Measurements from ENCODE around the gene PIGU. TPM values are rescaled to one million over a fixed set of nuclear protein-coding genes. Genes with fewer than 3 reads are reported as not detected.

Gene PIGU
- total RNA-seq, 1 experiment from 2014 or later, result 25.1 TPM

DNA sequence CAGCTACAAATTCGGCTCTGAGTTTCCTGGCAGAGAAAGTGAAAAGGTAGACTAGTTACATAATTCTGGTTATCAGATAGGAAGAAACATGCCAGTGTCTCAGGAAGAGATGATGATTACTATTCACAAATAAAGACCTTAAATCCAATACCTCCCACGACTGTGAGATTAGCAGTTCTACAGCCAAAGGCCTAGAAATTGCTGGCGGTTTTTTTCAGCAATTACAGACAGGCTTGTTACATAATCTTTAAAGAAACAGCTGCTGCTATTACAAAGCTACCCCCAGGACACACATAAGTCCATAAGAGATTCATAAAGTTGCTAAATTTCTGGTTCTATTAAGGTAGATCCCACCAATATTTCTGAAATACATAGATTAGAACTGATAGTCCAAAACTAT lies 40.2 kb downstream of the PIGU start:
- no peak overlapping the region for H3K4me2 ChIP-seq (ENCODE audit: low read length)
- no peak overlapping the region for H2AFZ ChIP-seq (ENCODE audit: low read depth, low read length, poor library complexity, severe bottlenecking)
- H3K36me3 ChIP-seq (ENCODE audit: control insufficient read depth in 1 of 2, insufficient read depth in 2 of 2, low read length in 2 of 2), result peaks cover 0 to 5% of the 10 kb centered on the region in 2 experiments; a peak in 2 of 4 replicates
- H4K20me1 ChIP-seq (ENCODE audit: insufficient read depth), result no peaks in the 10 kb centered on the region
- H3K27ac ChIP-seq (ENCODE audit: low read depth, low read length), result no peak overlapping the region
- POLR2A ChIA-PET, result no interaction called here
- no peaks in the 10 kb centered on the region for H3K27me3 ChIP-seq (ENCODE audit: insufficient read depth, low read length)
- H3K4me1 ChIP-seq (ENCODE audit: control insufficient read depth in 1 of 2, insufficient read depth in 2 of 2, low read length in 2 of 2), result no peaks in the 10 kb centered on the region
- BruUV-seq (replicated peaks), result no TSS peak
- TF ChIP-seq POLR2AphosphoS5 (IDR thresholded peaks at IDR 0.05; ENCODE audit: low read depth, low read length) (no peak), CBX3 (IDR thresholded peaks at IDR 0.05; ENCODE audit: low read depth) (no peak), EGR1 (IDR thresholded peaks at IDR 0.05; ENCODE audit: low read depth) (no peak), ZNF274 (IDR thresholded peaks at IDR 0.05; ENCODE audit: low read depth, low read length) (no peak), SP1 (IDR thresholded peaks at IDR 0.05; ENCODE audit: low read depth) (no peak), ZFX (IDR thresholded peaks at IDR 0.05) (no peak), EZH2phosphoT487 (IDR thresholded peaks at IDR 0.05; ENCODE audit: borderline replicate concordance) (no peak), RAD21 (IDR thresholded peaks at IDR 0.05; ENCODE audit: low read depth) (no peak), POLR2A (IDR thresholded peaks at IDR 0.05; ENCODE audit: borderline replicate concordance, extremely low read depth, insufficient read depth, insufficient read length) (no peak), CEBPB (IDR thresholded peaks at IDR 0.05; ENCODE audit: low read depth) (no peak), JUND (IDR thresholded peaks at IDR 0.05) (no peak), YY1 (IDR thresholded peaks at IDR 0.05; ENCODE audit: extremely low read depth, insufficient replicate concordance, low read depth, low read length) (no peak), SIN3A (IDR thresholded peaks at IDR 0.05; ENCODE audit: low read depth) (no peak), SRF (IDR thresholded peaks at IDR 0.05; ENCODE audit: low read depth) (no peak), TCF7L2 (IDR thresholded peaks at IDR 0.05; ENCODE audit: borderline replicate concordance, extremely low read depth, insufficient read depth, insufficient read length) (no peak)
- TF ChIP-seq, protein P1, sequence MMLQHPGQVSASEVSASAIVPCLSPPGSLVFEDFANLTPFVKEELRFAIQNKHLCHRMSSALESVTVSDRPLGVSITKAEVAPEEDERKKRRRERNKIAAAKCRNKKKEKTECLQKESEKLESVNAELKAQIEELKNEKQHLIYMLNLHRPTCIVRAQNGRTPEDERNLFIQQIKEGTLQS (IDR thresholded peaks at IDR 0.05), result no peak
- TF ChIP-seq, protein P2, sequence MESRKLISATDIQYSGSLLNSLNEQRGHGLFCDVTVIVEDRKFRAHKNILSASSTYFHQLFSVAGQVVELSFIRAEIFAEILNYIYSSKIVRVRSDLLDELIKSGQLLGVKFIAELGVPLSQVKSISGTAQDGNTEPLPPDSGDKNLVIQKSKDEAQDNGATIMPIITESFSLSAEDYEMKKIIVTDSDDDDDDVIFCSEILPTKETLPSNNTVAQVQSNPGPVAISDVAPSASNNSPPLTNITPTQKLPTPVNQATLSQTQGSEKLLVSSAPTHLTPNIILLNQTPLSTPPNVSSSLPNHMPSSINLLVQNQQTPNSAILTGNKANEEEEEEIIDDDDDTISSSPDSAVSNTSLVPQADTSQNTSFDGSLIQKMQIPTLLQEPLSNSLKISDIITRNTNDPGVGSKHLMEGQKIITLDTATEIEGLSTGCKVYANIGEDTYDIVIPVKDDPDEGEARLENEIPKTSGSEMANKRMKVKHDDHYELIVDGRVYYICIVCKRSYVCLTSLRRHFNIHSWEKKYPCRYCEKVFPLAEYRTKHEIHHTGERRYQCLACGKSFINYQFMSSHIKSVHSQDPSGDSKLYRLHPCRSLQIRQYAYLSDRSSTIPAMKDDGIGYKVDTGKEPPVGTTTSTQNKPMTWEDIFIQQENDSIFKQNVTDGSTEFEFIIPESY (IDR thresholded peaks at IDR 0.05; ENCODE audit: extremely low read depth, insufficient replicate concordance, low read length), result no peak
- TF ChIP-seq, protein P3, sequence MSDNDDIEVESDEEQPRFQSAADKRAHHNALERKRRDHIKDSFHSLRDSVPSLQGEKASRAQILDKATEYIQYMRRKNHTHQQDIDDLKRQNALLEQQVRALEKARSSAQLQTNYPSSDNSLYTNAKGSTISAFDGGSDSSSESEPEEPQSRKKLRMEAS (IDR thresholded peaks at IDR 0.05), result no peak
- TF ChIP-seq, protein P4, sequence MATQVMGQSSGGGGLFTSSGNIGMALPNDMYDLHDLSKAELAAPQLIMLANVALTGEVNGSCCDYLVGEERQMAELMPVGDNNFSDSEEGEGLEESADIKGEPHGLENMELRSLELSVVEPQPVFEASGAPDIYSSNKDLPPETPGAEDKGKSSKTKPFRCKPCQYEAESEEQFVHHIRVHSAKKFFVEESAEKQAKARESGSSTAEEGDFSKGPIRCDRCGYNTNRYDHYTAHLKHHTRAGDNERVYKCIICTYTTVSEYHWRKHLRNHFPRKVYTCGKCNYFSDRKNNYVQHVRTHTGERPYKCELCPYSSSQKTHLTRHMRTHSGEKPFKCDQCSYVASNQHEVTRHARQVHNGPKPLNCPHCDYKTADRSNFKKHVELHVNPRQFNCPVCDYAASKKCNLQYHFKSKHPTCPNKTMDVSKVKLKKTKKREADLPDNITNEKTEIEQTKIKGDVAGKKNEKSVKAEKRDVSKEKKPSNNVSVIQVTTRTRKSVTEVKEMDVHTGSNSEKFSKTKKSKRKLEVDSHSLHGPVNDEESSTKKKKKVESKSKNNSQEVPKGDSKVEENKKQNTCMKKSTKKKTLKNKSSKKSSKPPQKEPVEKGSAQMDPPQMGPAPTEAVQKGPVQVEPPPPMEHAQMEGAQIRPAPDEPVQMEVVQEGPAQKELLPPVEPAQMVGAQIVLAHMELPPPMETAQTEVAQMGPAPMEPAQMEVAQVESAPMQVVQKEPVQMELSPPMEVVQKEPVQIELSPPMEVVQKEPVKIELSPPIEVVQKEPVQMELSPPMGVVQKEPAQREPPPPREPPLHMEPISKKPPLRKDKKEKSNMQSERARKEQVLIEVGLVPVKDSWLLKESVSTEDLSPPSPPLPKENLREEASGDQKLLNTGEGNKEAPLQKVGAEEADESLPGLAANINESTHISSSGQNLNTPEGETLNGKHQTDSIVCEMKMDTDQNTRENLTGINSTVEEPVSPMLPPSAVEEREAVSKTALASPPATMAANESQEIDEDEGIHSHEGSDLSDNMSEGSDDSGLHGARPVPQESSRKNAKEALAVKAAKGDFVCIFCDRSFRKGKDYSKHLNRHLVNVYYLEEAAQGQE (IDR thresholded peaks at IDR 0.05; ENCODE audit: low read depth), result no peak
- TF ChIP-seq, protein P5, sequence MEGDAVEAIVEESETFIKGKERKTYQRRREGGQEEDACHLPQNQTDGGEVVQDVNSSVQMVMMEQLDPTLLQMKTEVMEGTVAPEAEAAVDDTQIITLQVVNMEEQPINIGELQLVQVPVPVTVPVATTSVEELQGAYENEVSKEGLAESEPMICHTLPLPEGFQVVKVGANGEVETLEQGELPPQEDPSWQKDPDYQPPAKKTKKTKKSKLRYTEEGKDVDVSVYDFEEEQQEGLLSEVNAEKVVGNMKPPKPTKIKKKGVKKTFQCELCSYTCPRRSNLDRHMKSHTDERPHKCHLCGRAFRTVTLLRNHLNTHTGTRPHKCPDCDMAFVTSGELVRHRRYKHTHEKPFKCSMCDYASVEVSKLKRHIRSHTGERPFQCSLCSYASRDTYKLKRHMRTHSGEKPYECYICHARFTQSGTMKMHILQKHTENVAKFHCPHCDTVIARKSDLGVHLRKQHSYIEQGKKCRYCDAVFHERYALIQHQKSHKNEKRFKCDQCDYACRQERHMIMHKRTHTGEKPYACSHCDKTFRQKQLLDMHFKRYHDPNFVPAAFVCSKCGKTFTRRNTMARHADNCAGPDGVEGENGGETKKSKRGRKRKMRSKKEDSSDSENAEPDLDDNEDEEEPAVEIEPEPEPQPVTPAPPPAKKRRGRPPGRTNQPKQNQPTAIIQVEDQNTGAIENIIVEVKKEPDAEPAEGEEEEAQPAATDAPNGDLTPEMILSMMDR (IDR thresholded peaks at IDR 0.05 in 2 of 3, conservative IDR thresholded peaks at IDR 0.05 in 1 of 3; ENCODE audit: borderline replicate concordance in 1 of 3, insufficient read depth in 1 of 3, low read depth in 2 of 3, low read length in 2 of 3), result no peak
- no peaks in the 10 kb centered on the region for H3K79me2 ChIP-seq (ENCODE audit: insufficient read depth, low read length)
- H3K9me2 ChIP-seq (ENCODE audit: insufficient read depth), result no peaks in the 10 kb centered on the region
- H3K4me3 ChIP-seq (replicated peaks in 1 of 2; ENCODE audit: low read depth in 1 of 2, low read length in 2 of 2), result no peak overlapping the region
- no peaks in the 10 kb centered on the region for H3K9me3 ChIP-seq (ENCODE audit: control insufficient read depth in 1 of 2, insufficient read depth in 1 of 2, low read depth in 1 of 2, low read length in 2 of 2)
- no peak for DNase-seq (ENCODE audit: low read depth, low spot score)
- RAD21 ChIA-PET (ENCODE audit: low non-redundant PET in 1 of 2, low total read pairs in 2 of 2, uncharacterized antibody in 2 of 2, unreplicated experiment in 2 of 2), result no interaction called here
- CTCF ChIA-PET, result no interaction called here
- no peak for ATAC-seq
- no peak overlapping the region for H3K9ac ChIP-seq (ENCODE audit: low read length)
- intact Hi-C loops (cut with micrococcal nuclease), result no loop called here
